Measurements from ENCODE around the gene MRTFA. TPM values are rescaled to one million over a fixed set of nuclear protein-coding genes. Genes with fewer than 3 reads are reported as not detected.
"Not testable (repeated sequence)": the region's sequence is repeated elsewhere in the genome, so short reads cannot be mapped to it uniquely, and the experiment has no call there.

The MRTFA gene
- total RNA-seq, 1 experiment from 2014 or later: 44.7 TPM

GRCh38 chr22:40502919-40503318 lies 133.6 kb downstream of the MRTFA start:
- Histone ChIP-seq H3K9me2 (ENCODE audit: insufficient read depth) (no peaks in the 10 kb centered on the region; the same call in 1 of the 2 replicates), H3F3A (ENCODE audit: insufficient read depth, low read depth) (peaks cover 42% of the 10 kb centered on the region), H3K27ac (0 out of 2 replicates have a peak overlapping the region, but pooled peaks have one; percentile 10), H4K20me1 (ENCODE audit: insufficient read depth) (no peaks in the 10 kb centered on the region), H2AFZ (no peak overlapping the region), H3K79me2 (ENCODE audit: low read depth) (peaks cover 45% of the 10 kb centered on the region), H3K4me3 (no peak overlapping the region), H3K9me3 (ENCODE audit: insufficient read depth, low read depth) (0 out of 2 replicates have a peak, but pooled peaks cover 5% of the 10 kb centered on the region), H3K27me3 (ENCODE audit: insufficient read depth, low read depth) (no peaks in the 10 kb centered on the region), H3K4me2 (no peak overlapping the region), H3K36me3 (ENCODE audit: low read depth) (no peaks in the 10 kb centered on the region), H3K4me1 (replicated peaks; ENCODE audit: insufficient read depth) (peaks cover 51% of the 10 kb centered on the region)
- CTCF ChIA-PET: no interaction called here
- POLR2A ChIA-PET (ENCODE audit: unreplicated experiment): no interaction called here
- DNase-seq: no peak
- TF ChIP-seq CTCF (conservative IDR thresholded peaks at IDR 0.05) (no peak), EZH2 (IDR thresholded peaks at IDR 0.05; ENCODE audit: low read depth) (no peak)
- BruUV-seq (replicated peaks): no TSS peak
- intact Hi-C loops (cut with micrococcal nuclease; ENCODE audit: unreplicated experiment): no loop called here

- H3K27me3 ChIP-seq (ENCODE audit: insufficient read depth, low read depth); H3K9me3 ChIP-seq (ENCODE audit: insufficient read depth, low read depth); H2AFZ ChIP-seq; H3K4me3 ChIP-seq; POLR2A ChIA-PET (ENCODE audit: unreplicated experiment); intact Hi-C loops (cut with micrococcal nuclease; ENCODE audit: unreplicated experiment); H4K20me1 ChIP-seq (ENCODE audit: insufficient read depth); H3K9me2 ChIP-seq (ENCODE audit: insufficient read depth); H3K4me2 ChIP-seq; H3K36me3 ChIP-seq (ENCODE audit: low read depth); CTCF ChIA-PET; BruUV-seq (replicated peaks); DNase-seq; H3K27ac ChIP-seq: not testable (repeated sequence)
- peaks cover 36% of the 10 kb centered on the region for H3F3A ChIP-seq (ENCODE audit: insufficient read depth, low read depth)
- peaks cover 52% of the 10 kb centered on the region for H3K4me1 ChIP-seq (replicated peaks; ENCODE audit: insufficient read depth)
- peaks cover 41% of the 10 kb centered on the region for H3K79me2 ChIP-seq (ENCODE audit: low read depth)
Measured at GRCh38 chr22:40500465-40500786, 136.1 kb downstream of the MRTFA start.

- Histone ChIP-seq H3K27me3 (ENCODE audit: insufficient read depth, low read depth) (no peaks in the 10 kb centered on the region), H2AFZ (no peak overlapping the region), H3K4me1 (replicated peaks; ENCODE audit: insufficient read depth) (peaks cover 40% of the 10 kb centered on the region), H3K36me3 (ENCODE audit: low read depth) (no peaks in the 10 kb centered on the region), H3K79me2 (ENCODE audit: low read depth) (peaks cover 39% of the 10 kb centered on the region; the same call in 1 of the 2 replicates), H3F3A (ENCODE audit: insufficient read depth, low read depth) (peaks cover 28% of the 10 kb centered on the region), H3K9me2 (ENCODE audit: insufficient read depth) (no peaks in the 10 kb centered on the region), H4K20me1 (ENCODE audit: insufficient read depth) (no peaks in the 10 kb centered on the region), H3K4me3 (peak overlapping the region; percentile 31; the same call in 1 of the 2 replicates), H3K9me3 (ENCODE audit: insufficient read depth, low read depth) (0 out of 2 replicates have a peak, but pooled peaks cover 5% of the 10 kb centered on the region), H3K4me2 (peak overlapping the region; percentile 72), H3K27ac (peak overlapping the region; percentile 96)
- DNase-seq: peak; percentile 49 to 98
- CTCF ChIA-PET: no interaction called here
- intact Hi-C loops (cut with micrococcal nuclease; ENCODE audit: unreplicated experiment): loop anchor here (2.0 to 5.0 kb wide), 3 partner anchors 62 to 148 kb away; partner anchors contain the start of gene MRTFA
- POLR2A ChIA-PET (ENCODE audit: unreplicated experiment): interaction anchor here (0.6 kb wide), 3 partner anchors 138 to 184 kb away, joined by 3 to 4 read pairs (median 4); partner anchors contain the start of gene MRTFA
- TF ChIP-seq EZH2 (IDR thresholded peaks at IDR 0.05; ENCODE audit: low read depth) (no peak), CTCF (conservative IDR thresholded peaks at IDR 0.05) (no peak)
- BruUV-seq (replicated peaks): no TSS peak
Measured at GRCh38 chr22:40499209-40499623, 137.3 kb downstream of the MRTFA start.

Measured in PC-9 (cell line).